Stimulated activated CD8-positive, alpha-beta memory T cell treated with anti-CD3 and anti-CD28 coated beads, Interleukin-7, amount 100 ng/mL, for 48 hours (primary cell): ENCODE results near the gene MEGF6.

ENCODE experiments used
- DNase-seq, 2 donors: peaks; one replicate each; pipeline ENCODE4 v3.0.0-alpha.2; 2020; ENCODE audit warnings: low read depth in 1 of 2; ENCODE audit errors: extremely low read depth in 1 of 2

The MEGF6 gene

GRCh38 chr1:3544040-3544977, 67.0 kb downstream of the MEGF6 start:
- DNase-seq: no peak

DNA sequence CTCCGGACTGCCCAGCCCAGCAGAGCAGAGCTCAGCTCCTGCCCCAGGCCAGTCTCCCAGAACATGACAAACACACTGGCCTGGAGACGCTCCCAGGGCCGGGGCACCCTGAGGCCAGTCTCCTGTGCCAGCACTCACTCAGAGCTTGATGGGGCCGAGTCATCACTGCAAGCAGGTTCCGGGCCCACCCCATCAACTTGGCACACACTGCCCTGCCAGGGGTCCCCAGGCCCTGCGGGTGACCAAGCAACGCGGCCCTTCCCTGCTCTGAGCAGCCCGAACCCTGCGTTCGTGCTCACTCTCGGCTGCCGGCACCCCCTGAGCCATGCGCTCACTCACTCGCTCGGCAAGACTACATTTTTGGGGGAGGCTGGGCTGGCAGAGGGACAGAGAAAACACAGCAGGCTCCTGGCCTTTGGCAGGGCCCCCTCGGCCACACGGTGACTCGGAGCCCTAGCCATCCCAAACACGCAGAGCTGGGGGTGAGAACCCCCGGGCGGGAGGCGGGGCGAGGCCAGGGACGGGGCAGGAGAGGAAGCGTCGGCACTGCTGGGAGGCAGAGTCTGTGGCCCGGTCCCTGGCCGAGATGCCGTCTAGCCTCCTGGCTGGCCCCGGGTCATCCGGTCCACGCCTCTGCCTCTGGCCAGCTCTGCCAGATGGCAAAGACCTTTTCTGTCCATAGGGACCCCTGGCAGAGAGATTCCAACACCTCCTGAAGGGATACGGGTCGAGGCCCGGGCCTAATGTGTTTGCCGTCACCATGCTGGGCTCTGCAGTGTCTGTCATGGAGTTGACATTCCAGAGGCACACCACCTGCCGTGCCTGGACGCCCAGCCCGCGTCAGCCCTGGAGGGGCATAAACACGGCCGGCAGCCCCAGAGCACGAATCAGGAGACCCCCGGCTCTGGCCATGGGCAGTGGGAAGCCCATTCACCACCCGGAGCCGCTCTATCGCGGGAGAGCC, 68.0 kb downstream of the MEGF6 start:
- no peak for DNase-seq

GRCh38 chr1:3542676-3543075, 68.6 kb downstream of the MEGF6 start:
- DNase-seq: no peak

DNA sequence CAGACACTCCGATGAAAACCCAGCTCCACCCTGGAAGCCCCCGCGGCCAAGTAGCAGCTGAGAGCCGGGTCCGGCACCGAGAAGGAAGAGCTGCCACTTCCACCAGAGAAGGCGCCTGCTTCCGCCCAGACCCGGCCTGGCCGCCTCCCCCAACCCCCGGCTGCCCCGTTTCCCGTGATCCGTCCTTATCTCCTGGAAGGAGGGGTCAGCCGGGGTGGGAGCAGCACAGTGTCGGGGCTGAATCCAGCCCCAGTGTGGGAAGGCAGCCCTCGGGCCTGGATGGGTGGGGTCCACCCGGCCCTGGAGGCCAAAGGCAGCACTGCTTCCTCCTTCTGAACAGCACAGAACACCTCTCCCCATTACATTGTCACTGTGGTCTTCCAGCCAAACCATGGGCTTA, 69.4 kb downstream of the MEGF6 start:
- DNase-seq: no peak

DNA sequence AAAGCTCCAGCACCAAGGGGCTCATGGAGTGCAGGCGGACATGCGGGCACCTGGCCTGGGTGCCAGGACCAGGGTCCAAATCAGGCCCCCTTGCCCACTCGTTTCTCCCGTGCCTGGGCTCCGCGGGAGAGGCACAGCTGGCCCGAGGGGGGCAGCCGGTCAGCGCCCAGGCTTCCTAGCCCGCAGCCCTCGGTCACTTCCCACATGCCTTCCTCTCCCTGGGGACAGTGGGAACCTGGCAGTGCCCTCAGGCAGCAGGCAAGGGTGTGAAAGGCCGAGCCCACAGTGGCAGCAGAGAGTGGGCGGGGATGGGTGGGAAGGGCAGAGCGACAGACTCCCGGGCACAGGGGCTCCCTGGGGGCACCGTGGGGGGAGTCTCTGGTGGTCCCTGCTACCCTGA, 69.8 kb downstream of the MEGF6 start:
- DNase-seq: no peak

- DNase-seq: no peak
Observed at GRCh38 chr1:3540876-3541275, 70.4 kb downstream of the MEGF6 start.

DNA sequence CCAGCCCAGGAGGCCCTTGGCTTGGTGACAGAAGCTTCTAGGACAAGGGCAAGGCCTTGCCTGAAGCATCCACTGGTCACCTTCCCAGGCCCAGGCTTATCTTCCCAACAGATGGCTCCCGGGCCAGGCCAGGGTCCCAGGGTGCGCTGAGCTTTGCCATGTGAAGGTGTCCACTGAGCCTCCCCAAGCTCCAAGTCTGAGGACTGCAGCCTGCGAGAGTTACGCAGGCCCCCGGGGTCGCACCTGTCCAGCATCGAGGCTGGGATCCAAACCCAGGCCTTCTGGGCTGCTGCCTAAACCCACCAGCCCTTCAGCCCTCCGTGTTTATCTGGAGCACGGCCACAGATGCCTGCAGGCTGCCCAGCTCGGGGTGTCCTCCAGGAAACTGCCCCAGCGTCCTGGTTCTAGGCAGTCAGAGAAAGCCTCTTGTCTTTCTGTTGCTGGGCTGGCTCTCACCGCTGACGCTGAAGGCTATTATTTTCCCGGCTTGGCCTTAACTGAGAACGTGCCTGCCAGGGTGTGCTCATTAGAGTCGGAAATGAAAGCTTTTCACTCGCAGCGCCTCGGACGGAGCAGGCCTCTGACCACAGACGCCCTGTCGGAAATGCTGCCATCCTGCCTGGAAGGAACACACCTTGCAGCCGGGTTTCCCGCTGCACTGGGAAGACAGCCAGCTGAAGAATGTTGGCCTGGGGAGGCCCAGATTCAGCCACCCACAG, 71.4 kb downstream of the MEGF6 start:
- no peak for DNase-seq

- DNase-seq: no peak
Observed at GRCh38 chr1:3537359-3537758, 73.9 kb downstream of the MEGF6 start.

DNA sequence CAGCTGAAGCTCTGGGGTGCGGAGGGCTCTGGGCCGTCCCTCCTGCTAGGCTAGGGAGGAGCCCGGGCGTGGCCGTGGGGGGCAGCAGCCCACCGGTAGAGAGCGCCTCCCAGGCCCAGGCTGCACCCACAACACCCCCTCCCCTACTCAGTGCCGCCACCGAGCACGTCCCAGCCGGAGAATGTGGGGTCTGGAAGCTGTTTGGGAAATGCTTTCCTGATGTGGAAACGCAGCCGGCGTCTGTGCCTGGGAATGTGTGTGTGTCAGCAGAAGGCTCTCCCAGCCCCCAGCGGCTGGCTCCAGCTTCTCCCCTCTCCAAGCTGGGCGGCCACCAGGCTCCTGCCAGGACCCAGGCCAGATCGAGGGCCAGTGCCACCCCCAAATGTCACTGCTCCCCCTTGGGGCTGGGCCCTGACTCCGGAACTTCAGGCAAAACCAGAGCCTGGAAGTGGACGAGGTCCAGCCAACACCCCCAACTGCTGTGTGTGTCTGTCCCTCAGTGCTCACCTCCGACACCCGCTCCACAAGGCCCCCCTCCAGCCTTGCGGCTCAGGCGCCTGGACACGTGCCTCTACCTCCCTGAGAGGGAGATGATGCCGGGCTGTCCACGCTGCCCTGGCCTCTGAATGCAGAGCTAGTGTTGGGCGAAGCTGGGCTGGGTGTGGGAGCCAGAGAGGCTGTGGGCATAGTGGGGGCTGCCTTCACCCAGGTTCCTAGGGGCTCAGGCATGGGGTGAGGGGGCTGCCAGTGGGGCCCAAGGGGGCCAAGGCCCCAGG, 74.7 kb downstream of the MEGF6 start:
- DNase-seq: no peak

DNA sequence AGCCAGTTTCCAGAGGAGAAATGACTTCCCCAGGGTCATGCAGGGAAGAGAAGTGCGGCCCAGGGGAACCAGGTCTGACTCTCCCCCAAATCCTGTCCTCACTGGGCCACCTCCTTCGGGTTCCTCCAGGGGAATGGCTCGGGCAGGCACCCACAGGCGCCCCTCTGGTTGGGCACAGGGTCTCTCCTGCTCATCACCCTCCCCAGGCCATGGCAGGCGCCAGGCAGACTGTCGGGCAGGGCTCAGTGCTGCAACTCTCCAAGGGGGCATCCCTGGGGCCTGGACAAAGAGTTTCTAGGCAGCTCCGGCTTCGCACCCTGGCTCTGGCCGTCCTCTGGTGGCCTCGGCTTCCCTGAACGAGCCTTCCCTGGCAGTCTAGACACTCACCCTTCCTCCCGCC, 75.6 kb downstream of the MEGF6 start:
- DNase-seq: no peak

GRCh38 chr1:3534803-3535637, 76.3 kb downstream of the MEGF6 start:
- DNase-seq: no peak

DNA sequence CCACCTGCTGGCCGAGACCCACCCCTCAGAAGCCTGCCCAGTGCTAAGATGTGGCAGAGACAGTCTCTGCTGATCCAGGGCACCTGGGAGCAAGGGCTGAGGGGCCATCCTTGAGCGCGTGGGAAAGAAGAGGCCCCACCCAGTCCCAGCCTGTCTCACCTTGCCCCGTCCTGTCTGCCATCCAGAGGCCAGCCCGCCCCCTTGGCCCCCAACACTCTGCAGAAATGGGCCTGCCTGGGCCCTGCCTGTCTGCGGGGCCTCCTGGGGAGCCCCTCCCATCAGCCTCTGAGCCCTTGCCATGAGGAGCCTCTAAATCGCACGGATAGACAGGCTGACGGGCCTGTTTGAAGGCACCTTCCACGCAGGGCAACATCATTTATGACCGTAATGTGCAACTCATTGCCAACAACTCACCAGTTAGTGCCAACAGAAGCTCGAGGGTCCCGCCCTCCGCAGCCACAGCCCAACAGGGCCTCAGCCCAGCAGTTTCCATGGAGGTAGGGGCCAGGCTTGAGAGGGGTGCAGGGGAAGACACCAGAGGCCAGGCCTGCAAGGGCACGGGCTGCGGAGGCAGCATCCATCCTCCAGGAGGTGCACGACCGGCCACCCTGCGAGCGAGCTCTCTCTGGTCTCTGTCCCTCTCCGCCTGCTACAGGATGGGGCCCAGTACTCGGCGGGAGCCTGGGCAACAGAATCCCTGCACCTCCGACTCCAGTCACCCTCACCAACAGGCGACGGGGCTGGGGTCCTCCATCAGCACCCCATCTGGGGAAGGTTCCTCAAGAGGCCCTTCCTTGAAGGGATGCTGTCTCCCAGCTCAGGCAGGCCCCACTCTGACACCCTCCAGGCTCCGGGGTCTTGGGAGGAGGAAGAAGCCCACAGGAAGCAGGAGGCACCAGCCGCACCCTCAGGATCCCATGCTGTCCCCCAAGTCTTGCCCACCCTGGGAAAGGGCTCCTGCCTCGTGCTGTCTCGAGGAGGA, 78.0 kb downstream of the MEGF6 start:
- no peak for DNase-seq

GRCh38 chr1:3531928-3532327, 79.4 kb downstream of the MEGF6 start:
- no peak for DNase-seq

DNA sequence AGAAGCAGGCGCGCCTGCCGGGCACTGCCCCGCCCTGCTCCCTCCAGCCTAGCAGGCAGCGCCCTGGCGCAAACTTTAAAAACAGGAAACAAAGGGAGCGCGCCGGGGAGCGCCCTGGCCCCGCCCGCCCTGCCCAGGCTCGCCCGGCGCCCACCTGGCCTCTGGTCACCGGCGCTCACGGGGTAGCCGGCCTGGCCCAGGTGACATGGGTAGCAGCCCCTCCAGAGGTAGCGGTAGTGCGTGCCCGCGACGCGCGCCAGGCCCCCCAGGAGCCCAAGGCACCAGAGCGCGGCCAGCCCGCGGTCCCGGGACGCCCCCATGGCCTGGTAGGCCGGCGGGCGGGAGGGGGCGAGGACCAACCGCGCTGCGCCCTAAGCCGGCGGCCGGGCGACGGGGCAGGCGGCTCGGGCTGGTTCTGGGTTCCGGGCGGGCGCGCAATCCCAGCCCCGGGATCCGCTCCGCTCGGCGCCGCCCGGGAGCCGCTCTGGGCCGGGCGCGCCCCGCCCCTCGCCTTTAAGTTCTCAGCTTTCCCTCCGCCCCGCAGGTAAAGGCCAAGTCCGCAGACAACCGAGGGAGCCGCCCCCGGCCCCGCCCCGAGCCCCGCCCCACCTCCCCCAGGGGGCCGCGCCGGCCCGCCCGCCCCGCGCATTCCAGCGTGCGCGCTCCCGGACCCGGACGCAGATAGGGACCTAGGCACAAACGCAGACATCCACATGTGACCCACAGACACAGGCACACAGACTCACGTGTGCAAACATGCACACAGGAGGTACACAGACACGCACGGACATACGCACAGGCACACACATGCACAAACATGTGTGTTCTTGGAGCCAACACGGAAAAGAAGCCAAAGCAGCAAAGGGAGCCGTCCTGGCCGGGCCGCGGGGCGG, 80.1 kb downstream of the MEGF6 start:
- DNase-seq: peak; percentile 48 to 60

DNA sequence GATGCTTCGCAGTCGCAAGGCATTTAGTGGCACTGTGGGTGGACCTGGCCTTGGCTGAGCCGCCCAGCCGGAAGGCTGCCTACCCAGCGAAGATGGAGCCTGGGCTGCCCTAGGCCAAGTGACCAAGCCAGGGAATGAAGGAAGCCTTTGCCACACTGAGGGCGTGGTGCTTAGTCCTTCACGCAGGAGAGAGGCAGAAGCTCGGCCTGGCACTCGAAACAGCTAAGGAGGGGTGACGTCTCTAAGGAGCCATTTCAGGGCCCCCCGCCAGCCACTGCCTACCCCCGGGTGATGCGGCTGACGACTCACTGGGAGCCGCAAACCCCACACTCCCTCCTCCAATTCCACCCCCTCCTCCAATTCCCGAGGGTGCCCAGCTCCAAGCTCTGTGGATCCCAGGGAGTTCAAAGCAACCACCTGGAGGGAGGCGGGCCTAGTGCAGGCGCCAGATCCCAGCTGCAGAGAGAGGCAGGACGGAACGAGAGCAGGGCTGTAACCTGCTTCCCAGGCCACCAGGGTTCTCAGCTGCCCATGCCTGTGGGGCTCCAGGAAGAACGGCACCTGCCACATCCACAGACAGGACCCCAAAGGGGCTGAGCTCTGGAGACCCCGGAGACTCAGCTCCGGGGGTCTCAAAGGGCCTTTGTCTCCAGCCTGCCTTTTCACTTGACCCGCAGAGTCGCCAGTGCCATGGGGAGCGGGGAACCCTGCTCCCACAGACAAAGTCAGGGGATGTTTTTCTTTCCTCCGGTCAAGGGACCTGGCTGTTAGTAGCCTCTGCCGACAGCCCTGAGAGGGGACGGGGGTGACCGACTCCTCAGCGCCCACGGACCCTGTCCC, 81.0 kb downstream of the MEGF6 start:
- no peak for DNase-seq

GRCh38 chr1:3529099-3529729, 82.1 kb downstream of the MEGF6 start:
- no peak for DNase-seq
